CD4-positive, alpha-beta T cell treated with Interleukin-15 for 4 hours (primary cell): ENCODE data around the gene SDK2.

Source experiments
- DNase-seq: peaks from one replicate; pipeline ENCODE4 v3.0.0-alpha.2; 2020; ENCODE audit warnings: low spot score

SDK2 gene

DNA sequence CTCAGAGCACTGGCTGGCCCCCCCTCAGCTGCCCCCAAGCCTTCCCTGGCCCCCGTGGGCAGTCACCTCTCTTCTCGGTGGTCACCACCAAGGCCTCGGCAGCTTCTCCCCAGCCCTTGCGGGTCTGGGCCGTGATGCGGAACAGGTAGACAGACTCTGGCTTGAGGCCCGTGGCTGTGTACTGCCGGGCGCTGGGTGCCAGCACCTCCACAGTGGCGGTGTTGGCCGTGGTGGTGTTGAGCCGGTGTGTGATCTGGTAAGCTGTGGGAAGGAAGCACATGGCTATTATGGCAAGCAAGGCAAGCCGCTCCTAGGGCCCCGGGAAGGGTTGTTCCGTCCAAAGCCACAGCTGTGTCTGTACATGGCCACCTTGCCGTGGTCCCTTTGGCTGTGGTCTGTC, 254.0 kb downstream of the SDK2 start:
- no peak for DNase-seq

- no peak for DNase-seq
These were observed 254.8 kb downstream of the SDK2 start for GRCh38 chr17:73389411-73389810.

DNA sequence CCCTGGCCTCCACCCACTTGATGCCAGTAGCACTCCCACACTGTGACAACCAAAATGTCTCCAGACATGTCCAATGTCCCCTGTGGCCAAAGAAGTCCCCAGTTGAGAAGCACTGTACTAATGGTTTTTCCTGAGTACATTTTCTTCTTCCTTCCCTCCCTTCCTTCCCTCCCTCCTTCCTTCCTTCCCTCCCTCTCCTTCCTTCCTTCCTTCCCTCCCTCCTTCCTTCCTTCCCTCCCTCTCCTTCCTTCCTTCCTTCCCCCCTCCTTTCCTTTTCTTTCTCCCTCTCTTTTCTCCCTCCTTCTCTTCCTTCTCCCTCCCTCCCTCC, 255.7 kb downstream of the SDK2 start:
- DNase-seq, result no peak

DNA sequence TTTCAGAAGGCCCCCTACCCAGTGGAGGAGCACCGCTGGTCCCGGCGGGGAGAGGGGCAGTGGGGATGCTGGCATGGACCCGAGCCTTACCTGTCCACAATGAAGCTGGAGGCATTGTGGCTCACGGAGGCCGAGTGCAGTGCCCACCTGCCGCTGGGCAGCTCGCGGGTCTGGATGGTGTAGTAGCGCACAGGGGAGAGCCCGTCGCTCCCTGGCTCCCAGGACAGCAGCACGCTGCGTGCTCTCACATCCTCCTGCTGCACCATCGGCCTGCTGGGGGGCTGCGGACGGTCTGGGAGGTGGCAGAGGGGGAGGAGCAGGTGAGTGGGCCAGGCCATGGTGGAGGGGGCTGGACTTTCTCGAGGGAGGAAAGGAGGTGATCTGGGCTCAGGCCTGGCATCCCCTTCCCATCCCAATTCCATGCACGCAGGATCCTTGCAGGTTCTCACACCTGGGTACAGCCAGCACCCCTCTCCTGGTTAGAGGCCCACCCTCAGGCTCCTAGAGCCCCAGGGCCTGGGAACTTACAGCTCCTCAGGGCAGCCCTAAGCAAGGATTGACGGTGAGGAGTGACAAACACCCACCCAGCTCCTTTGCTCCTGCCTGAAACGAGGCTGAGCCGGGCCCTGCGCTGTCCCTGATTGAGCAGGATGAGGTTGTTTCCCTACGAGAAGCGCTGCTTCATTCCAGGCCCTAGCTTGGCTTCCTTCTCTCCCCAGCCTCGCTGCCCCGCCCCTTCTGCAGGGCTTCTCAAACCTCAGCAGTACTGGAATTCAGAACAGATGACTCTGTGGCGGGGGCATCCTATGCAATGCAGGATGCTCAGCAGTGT, 256.3 kb downstream of the SDK2 start:
- DNase-seq, result no peak

DNA sequence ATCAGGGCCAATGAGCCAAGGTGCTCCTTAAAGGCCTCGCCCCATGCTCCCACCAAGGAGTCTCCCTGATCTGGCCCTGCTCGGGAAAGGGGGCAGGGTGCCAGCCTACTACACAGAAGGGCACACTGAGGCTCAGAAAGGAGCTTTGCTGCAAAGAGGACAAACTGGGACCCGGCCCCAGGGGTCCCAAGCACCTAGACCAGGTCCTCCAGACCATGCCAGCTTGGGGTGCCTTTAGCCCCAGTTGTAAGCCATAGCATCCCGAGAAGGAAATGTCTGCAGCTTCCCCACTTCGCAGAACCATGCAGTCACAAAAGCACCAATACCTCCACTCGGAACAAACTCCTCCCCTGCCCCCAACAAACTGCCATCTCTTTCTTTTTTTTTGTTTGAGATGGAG, 257.7 kb downstream of the SDK2 start:
- no peak for DNase-seq

GRCh38 chr17:73384926-73385325, 259.3 kb downstream of the SDK2 start:
- DNase-seq, result no peak

GRCh38 chr17:73380439-73381106, 263.7 kb downstream of the SDK2 start:
- no peak for DNase-seq

DNA sequence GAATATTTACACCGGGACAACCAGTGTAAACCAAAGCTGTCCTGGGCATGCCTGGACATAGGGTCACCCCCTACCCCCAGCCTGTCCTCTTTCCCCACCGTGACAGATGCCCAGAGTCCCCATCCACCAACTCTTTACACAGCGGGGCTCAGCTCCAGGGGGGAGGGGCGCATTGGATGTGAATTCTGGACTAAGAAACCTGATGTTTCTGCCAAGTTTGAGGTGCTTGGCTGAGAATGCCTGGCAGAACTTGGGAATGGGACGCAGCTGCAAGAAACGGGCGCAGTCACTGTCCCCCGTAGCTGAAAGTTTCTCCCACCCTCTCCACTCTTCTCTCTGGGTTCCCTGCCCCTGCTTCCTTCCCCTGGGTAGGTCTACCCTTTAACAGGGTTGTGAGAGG, 264.4 kb downstream of the SDK2 start:
- DNase-seq, result no peak

DNA sequence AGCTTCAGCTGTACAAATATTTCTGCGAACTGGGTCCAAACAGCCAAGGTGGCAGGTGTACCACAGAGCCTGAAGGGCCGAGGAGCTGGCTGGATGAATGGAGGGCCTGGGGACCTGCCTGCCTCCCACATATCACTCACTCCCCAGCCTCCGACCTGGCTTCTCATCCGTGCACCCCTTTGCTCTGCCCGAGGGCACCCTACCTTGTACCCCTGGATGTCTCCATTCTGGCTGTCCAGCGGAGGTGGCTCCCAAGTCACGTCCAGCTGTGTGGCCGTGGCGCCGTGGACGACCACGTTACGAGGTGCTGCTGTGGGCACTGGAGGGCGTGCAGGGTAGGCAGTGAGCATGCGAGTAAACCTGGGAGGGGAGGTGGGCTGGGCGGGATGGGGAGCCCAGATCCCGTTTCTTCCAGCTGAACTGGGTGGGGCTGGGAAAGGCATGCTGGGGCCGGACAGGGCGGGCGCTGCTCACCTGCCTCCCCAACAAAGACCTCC, 265.2 kb downstream of the SDK2 start:
- DNase-seq, result no peak

DNA sequence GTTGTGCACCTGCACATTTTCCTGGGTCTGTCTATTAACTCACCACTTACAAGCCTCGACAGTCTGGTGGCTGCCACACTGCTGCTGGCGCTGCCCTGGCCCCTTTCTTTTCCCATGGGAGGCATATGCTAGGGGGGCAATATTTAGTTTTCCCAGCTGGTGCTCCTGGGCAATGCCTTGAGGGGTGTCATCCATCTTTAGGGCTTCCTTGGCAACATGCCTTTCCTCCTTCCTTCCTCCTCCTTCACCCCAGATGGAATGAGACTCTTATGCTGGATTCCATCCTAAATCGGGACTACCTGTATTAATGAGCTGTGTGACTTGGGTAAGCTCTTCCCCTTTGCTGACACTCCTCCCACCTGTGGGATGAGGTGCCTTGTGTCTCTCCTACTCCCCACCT, 267.6 kb downstream of the SDK2 start:
- no peak for DNase-seq

DNA sequence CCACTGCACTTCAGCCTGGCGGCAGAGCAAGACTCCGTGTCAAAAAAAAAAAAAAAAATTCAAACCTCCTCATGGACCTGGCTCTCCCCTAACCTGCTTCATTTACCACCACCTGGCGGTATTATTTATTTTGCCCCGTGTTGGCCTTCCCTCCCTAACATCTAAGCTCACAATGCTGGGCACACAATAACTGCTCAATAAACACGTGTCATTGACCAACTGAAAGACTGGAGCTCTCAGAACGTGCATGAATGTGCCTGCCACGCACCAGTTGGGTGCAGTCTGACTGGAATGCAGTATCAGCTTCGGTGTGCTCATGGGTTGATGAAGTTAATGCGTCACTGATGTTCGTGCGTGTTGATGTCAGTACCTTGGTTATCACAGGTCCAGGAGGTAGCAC, 268.1 kb downstream of the SDK2 start:
- no peak for DNase-seq

DNA sequence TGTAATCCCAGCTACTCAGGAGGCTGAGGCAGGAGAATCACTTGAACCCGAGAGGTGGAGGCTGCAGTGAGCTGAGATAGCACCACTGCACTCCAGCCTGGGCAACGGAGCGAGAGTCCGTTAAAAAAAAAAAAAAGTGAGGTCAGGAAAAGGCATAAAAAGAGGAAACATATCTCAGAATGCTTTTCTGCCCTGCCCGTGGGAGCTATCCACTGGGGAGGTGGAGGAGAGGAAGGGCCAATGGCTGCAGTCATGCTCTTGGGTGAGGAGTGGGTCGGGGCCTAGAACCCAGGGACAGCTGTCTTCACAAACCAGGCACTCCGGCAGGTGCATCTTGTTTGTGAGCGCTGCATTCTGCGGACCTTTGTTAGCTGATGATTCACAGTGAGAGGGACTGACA, 272.4 kb downstream of the SDK2 start:
- no peak for DNase-seq

DNA sequence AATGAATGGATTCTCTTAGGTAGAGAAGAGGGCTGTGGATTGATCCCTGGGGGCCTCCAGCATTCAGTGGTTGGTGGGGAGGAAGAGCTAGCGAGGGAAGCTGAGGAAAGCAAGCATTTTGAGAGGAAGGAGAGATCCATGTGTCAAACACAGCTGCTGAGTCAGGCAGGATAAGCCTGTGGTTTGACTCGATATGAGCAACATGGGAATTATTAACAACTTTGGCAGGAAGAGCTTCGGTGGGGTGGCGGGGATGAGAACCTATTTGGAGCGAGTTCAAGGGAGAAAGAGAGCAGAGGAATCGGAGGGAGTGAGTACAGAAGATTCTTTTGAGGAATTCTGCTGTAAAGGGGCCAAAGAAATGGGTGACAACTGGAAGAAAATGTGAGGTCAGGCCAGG, 273.0 kb downstream of the SDK2 start:
- no peak for DNase-seq

- DNase-seq, result peak; percentile 72
These were observed 274.3 kb downstream of the SDK2 start for GRCh38 chr17:73369817-73370490.

DNA sequence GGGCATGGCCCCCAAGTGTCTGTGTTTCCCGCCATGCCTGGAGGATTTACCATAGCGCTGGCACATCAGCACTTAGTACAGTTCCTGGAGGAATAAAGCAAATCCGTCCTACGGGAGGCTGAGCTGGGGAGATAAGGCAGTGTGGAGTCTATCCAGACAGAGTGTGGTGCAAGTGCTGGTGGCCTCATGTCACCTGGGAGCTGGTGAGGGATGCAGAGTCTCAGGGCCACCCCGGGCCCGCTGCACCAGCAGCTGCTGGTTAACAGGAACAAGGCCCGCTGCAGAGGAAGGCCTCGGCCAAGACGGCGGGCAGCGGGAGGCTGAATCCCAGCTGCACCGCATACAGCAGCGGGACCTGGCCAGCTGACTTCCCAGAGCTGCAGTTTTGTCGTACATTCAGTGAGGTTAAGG, 275.1 kb downstream of the SDK2 start:
- no peak for DNase-seq

DNA sequence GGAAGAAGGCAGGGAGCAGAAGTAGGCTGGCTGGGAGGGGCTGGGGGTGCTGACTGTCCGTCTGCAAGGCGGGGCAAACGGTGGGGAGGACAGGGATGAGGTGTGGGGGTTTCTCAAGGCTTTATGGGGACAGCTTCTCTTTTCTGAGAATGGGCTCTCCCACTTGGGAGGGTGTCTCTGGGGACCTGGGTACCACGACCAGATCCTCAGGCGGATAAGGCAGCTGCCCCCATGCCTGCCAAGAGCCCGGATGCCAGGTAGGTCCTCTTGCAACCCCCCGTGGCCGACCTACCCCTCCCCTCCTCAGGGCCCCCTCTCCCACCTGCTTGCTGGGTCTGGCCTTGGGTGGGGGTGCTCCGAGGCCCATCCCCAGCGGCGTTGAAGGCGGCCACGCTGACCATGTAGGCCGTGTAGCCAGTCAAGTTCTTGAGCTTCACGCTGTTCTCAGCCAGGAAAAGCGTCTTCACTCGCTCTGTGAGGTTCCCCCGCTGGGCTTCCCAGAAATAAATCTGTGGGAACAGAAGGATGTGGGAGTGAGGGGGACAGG, 276.1 kb downstream of the SDK2 start:
- no peak for DNase-seq

GRCh38 chr17:73365906-73366623, 278.2 kb downstream of the SDK2 start:
- DNase-seq, result no peak

GRCh38 chr17:73365301-73365874, 278.9 kb downstream of the SDK2 start:
- DNase-seq, result no peak

GRCh38 chr17:73364155-73364522, 280.1 kb downstream of the SDK2 start:
- no peak for DNase-seq

DNA sequence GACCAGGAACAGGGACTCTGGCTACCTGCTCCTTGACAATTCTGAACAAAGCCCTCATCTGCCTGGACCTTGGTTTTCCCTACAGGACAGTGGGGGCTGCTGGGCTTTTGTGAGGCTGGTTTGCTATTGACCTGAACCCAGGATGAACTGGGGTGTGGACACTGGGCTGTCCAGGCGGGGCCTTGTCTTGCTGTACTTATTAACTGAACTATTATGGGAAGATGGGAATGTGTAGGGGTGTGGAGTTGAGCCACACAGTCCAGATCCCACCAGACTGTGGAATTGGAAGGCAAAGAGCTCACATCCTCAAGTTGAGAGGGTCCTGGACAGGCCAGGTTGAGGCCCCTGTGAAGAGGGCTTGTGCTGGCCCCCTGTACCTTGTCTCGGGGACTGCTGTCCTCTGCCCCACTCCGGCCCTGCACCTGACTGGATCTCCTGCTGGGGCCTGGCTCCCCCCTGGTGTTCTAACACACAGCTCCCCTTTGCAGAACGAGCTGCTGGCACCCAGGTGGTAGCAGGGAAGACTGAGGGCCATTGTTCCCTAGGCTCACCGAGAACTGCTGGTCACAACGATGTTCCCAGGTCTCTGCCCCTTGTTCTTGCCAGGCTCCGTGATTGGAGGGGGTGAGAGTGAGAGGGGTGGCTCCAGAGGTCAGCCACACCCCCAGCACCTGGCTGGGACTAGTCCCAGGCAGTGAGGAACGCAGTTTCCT, 280.6 kb downstream of the SDK2 start:
- DNase-seq, result no peak

GRCh38 chr17:73362697-73363096, 281.5 kb downstream of the SDK2 start:
- no peak for DNase-seq
